IPS-20b (cell line): ENCODE results near the gene TMEM163.
"Not testable (repeated sequence)": the region's sequence is repeated elsewhere in the genome, so short reads cannot be mapped to it uniquely, and the experiment has no call there.

Experiments used
- H3K27ac ChIP-seq: one replicate; pipeline ENCODE4 v1.5.1; 2013; ENCODE audit warnings: low read length
- H3K27me3 ChIP-seq: 2 replicates; pipeline ENCODE4 v1.6.1; 2013; ENCODE audit warnings: mild to moderate bottlenecking, low read length, inconsistent platforms; ENCODE audit not compliant: insufficient read depth
- H3K36me3 ChIP-seq: 2 replicates; pipeline ENCODE4 v1.6.1; 2013; ENCODE audit warnings: low read depth, mild to moderate bottlenecking, inconsistent platforms, low read length, moderate library complexity; ENCODE audit not compliant: insufficient read depth
- H3K4me1 ChIP-seq: 2 replicates; pipeline ENCODE4 v1.6.1; 2013; ENCODE audit warnings: mild to moderate bottlenecking, control low read depth, inconsistent platforms, low read length, moderate library complexity; ENCODE audit not compliant: insufficient read depth
- H3K4me3 ChIP-seq: 2 replicates; pipeline ENCODE4 v1.5.1; 2013; ENCODE audit warnings: mild to moderate bottlenecking, low read length, inconsistent platforms
- H3K9ac ChIP-seq: 2 replicates; pipeline ENCODE4 v1.6.1; 2013; ENCODE audit warnings: low read depth, mild to moderate bottlenecking, inconsistent platforms, low read length, moderate library complexity
- H3K9me3 ChIP-seq: 2 replicates; pipeline ENCODE4 v1.6.1; 2013; ENCODE audit warnings: mild to moderate bottlenecking, low read depth, low read length, inconsistent platforms; ENCODE audit not compliant: insufficient read depth

TMEM163 gene

DNA sequence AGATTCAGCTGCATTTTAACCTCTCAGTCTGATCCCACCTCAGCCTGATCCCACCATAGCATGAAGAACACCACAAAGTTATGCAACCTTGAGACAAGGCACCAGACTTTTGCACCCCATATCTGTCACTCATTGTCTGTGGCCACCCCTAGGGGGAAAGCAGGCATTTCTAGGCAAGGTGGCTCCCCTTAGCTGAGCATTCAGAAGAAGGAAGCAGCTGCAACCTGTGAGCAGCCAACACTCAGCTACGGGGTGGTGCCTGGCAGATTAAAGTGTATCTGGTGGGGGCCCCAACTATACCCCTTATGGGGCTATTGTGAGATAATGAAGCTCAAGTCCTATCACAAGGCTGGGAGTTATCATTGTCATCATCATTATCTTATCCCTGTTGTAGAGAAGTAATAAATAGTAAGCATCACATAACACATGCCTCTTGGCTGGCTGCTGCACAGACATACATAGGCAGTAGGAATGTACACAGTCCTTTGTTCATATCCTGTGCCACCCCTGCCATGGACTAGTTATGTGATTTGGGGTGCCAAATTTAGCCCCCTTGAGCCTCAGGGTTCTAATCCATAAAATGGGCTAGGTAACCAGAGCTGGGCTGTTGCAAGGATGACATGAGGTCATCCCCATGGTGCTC is 20.6 kb upstream of the TMEM163 start:
- Histone ChIP-seq H3K9ac (no peak overlapping the region), H3K9me3 (no peaks in the 10 kb centered on the region), H3K4me1 (no peaks in the 10 kb centered on the region), H3K27ac (no peak overlapping the region), H3K4me3 (no peak overlapping the region), H3K27me3 (no peaks in the 10 kb centered on the region), H3K36me3 (no peaks in the 10 kb centered on the region)

DNA sequence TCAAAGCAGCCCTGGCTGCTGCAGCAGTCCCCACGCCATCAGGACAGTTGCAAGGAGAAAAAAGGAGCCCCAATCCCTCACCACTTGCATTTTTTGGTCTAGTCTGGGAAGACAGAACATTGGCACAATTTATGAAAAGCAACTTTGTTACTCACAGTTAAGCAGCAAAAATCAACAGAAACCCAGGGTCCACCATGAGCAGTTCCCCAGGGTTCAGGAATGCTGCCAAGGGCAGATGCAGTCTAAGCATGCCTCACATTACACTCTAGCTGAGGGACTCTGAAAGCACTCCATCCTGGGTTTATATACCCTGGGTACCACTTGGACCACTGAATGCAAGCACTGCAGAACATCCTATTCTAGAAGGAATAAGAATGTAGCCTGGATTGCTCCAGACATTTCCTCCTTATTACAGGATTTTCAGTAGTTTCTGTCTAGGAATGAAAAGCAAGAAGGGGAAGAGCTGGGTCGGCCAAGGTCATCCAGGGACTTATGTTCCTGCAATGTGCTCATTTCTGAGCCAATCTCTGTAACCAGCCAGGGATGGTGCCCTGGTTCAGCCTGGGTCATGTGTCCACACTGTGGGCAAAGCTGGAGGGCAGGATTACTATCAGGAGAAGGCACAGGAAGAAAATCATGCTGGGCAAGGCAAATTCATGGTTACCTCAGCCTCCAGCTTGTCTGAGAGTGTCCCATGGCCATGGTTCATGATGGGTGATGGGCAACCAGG is 19.5 kb upstream of the TMEM163 start:
- Histone ChIP-seq H3K4me1 (no peaks in the 10 kb centered on the region), H3K9me3 (no peaks in the 10 kb centered on the region), H3K27me3 (no peaks in the 10 kb centered on the region), H3K27ac (no peak overlapping the region), H3K36me3 (no peaks in the 10 kb centered on the region), H3K4me3 (no peak overlapping the region), H3K9ac (no peak overlapping the region)

DNA sequence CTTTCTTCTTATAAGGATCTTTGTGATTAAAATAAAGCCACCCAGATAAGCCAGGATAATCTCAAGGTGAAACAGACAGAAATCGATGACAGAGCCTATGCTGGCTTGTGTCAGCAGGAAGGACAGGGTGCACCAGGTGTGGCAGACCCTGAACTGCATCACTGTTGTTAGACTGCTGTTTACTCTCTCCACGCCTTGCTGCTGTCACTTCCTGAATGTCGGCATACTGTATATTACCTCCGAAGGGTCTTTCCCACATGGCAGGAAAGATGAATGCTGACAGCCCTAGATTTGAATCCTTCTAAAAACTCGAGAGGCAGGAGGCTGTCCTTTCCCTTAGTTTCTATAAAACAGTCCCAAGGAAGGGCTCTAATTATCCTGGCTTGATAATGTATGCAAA is 18.9 kb upstream of the TMEM163 start:
- H3K4me1 ChIP-seq = no peaks in the 10 kb centered on the region
- H3K36me3 ChIP-seq = no peaks in the 10 kb centered on the region
- no peak overlapping the region for H3K27ac ChIP-seq
- no peaks in the 10 kb centered on the region for H3K9me3 ChIP-seq
- H3K4me3 ChIP-seq = no peak overlapping the region
- H3K9ac ChIP-seq = no peak overlapping the region
- H3K27me3 ChIP-seq = no peaks in the 10 kb centered on the region

DNA sequence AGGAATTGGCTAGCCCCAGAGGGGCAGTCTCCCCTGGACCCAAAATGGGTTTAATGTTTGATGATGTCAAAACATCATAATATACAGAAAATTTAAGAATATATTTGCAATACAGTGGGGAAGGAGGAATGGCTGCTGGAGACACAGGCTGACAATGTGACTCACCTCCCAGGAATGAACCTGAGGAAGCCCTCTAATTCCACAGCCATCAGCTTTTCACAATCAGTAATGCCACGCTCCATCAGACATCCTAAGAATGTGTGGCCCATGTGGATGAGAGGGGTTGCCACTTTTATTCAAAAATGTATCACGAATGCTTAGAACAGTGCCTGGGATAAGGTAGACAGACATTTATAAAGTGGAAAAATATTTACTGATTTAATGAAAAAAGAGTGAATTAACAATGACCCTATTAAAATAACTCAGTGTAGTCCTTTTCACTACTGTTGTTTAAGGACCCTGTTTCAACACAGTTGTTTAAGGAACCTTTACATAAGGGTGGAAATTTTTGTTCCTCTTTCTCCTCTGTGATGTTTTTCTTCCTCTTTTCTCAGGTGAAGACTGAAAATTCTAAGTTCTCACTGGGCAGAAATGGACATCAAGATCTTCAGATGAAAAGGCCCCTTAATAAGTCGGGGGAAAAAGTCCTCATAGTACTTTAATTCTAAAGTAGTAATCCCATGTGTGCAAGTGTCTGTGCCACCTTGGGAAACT is 17.5 kb upstream of the TMEM163 start:
- Histone ChIP-seq H3K4me3 (no peak overlapping the region), H3K36me3 (no peaks in the 10 kb centered on the region), H3K4me1 (no peaks in the 10 kb centered on the region), H3K27me3 (no peaks in the 10 kb centered on the region), H3K27ac (no peak overlapping the region), H3K9me3 (no peaks in the 10 kb centered on the region), H3K9ac (no peak overlapping the region)

DNA sequence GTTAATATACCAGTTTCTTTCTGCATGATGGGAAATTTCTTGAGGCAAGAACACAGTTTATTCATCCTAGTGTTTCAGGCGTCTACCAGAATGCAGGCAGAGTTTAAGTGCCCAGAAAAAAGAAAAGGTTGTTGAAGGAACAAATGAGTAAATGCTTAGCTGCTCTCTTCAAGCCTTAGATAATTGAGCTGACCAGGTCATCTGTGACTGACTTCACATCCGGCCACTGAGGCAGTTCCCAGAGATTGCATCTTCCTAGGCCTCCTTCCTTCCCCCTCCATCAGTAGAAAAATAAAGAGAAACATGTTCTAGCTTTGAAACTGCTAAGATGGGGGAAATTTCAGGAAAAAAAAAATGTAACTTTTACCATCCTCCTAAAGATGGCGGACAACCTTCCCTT is 9.4 kb upstream of the TMEM163 start:
- H3K27ac ChIP-seq = no peak overlapping the region
- no peaks in the 10 kb centered on the region; the same call in 1 of the 2 replicates for H3K27me3 ChIP-seq
- no peaks in the 10 kb centered on the region for H3K9me3 ChIP-seq
- H3K4me3 ChIP-seq = no peak overlapping the region
- no peaks in the 10 kb centered on the region for H3K36me3 ChIP-seq
- H3K9ac ChIP-seq = no peak overlapping the region
- no peaks in the 10 kb centered on the region for H3K4me1 ChIP-seq

DNA sequence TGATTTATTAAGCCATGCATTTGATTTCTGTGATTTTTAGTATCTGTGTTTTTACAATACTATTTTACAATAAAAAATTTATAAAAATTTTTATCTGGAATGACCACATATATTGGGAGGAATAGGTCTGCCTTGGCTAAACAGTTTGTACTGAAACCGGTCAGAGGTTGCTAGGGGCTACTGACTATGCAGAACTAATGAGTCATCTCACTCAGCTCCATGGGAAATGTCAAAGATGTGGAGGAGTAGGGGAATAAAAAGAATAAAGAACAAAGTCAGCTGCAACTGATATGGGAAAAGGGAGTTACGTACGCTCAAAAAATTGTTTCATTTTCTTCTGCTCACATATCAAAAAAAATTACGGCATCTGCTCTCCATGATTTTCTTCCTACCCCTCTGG is 8.6 kb upstream of the TMEM163 start:
- Histone ChIP-seq H3K36me3 (no peaks in the 10 kb centered on the region), H3K27ac (no peak overlapping the region), H3K27me3 (peaks cover 2% of the 10 kb centered on the region; the same call in 1 of the 2 replicates), H3K4me3 (no peak overlapping the region), H3K9me3 (no peaks in the 10 kb centered on the region), H3K9ac (no peak overlapping the region), H3K4me1 (no peaks in the 10 kb centered on the region)

DNA sequence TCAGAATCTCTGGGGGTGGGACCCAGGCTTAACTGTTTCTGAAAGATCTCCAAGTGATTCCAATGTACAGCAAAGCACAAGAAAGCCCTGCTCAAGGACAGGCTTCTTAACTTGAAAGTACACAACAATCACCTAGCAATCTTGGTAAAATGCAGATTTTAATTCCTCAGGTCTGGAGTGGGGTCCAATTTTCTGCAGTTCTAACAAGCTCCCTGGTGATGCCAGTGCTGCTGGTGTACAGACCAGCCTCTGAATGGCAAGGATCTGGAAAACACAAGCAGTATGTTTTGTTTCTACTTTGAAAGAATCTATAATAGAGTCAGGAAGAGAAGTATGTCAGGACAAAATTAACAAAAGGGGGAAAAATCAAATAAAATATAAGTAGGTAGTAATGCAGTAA is 7.8 kb upstream of the TMEM163 start:
- Histone ChIP-seq H3K27ac (no peak overlapping the region), H3K27me3 (peaks cover 10% of the 10 kb centered on the region), H3K4me1 (no peaks in the 10 kb centered on the region), H3K4me3 (no peak overlapping the region), H3K36me3 (no peaks in the 10 kb centered on the region), H3K9ac (no peak overlapping the region), H3K9me3 (no peaks in the 10 kb centered on the region)

DNA sequence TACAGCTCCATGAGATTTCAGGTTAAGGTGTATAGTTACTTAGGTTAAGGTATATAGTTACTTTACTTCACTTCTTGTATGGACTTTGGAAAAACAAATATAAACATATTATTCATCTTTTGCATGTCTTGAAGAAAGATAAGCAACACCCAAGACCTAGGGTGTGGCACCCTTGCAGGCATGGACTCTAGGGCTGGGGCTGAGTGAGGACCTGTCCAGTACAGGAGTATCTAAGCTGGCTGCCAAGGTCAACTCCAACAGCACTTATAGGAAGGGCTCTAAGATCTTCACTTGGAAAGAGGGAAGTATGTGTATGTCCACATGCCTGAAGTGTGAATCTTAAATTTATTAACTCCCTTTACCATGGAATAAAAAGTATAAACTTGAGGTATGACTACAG is 7.1 kb upstream of the TMEM163 start:
- Histone ChIP-seq H3K27ac (no peak overlapping the region), H3K36me3 (no peaks in the 10 kb centered on the region), H3K27me3 (peaks cover 17% of the 10 kb centered on the region), H3K4me1 (no peaks in the 10 kb centered on the region), H3K4me3 (no peak overlapping the region), H3K9me3 (no peaks in the 10 kb centered on the region), H3K9ac (no peak overlapping the region)

DNA sequence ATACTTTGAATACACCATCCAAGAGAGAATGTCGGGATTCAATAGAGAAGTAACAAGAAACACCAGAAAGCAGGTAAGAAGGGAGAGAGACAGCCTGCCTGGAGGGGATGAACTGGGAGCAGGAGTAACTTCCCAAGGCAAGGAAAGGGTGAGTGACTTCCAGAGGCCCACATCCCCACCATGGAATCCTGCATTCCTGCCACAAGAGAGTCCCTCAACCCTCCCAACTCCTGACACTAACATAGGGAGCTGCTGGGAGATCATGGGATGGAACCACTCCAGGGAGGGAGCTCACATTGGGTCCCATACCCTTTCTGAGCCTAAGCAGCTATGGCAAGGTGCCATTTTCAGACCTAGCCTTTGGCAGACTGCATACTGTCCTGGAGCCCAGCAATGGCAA is 5.5 kb upstream of the TMEM163 start:
- H3K27me3 ChIP-seq = peaks cover 33% of the 10 kb centered on the region
- H3K9ac ChIP-seq = no peak overlapping the region
- H3K27ac ChIP-seq = no peak overlapping the region
- H3K4me3 ChIP-seq = no peak overlapping the region
- H3K4me1 ChIP-seq = no peaks in the 10 kb centered on the region; the same call in 1 of the 2 replicates
- no peaks in the 10 kb centered on the region for H3K9me3 ChIP-seq
- no peaks in the 10 kb centered on the region for H3K36me3 ChIP-seq

DNA sequence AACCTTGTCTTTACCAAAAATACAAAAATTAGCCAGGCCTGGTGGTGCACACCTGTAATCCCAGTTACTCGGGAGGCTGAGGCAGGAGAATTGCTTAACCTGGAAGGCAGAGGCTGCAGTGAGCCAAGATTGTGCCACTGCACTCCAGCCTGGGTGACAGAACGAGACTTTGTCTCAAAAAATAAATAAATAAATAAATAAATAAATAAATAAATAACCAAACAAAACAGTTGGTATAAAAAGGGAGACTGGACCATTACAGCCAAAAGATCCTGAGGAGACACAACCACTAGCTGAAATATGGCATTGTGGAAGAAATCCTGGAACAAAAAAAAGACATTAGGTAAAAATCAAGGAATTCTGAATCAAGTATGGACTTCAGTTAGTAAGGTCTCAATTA is 4.9 kb upstream of the TMEM163 start:
- not testable (repeated sequence) for H3K27ac ChIP-seq, H3K4me1 ChIP-seq, H3K4me3 ChIP-seq, H3K9me3 ChIP-seq, H3K36me3 ChIP-seq, H3K9ac ChIP-seq
- peaks cover 37% of the 10 kb centered on the region for H3K27me3 ChIP-seq

DNA sequence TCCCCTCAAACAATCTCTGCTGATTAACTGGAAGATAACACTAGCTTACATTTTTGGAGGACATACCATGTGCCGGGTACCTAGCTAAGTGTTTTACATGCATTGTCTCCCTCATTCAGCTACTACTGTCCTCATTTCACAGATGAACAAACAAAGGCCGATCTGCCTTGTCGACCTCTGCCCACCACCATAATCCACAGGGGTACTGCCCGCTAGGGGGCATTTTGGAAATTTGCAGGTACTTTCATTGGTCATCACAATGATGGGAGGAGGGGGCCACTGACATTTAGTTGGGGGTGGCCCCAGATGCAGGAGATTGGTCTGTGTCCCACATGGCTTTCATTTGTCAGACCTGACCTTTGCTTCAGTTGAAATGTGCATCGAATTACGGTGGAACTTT is 3.9 kb upstream of the TMEM163 start:
- Histone ChIP-seq H3K27me3 (peaks cover 45% of the 10 kb centered on the region), H3K4me3 (no peak overlapping the region), H3K9ac (no peak overlapping the region), H3K9me3 (no peaks in the 10 kb centered on the region), H3K27ac (no peak overlapping the region), H3K4me1 (no peaks in the 10 kb centered on the region; the same call in 1 of the 2 replicates), H3K36me3 (no peaks in the 10 kb centered on the region)

DNA sequence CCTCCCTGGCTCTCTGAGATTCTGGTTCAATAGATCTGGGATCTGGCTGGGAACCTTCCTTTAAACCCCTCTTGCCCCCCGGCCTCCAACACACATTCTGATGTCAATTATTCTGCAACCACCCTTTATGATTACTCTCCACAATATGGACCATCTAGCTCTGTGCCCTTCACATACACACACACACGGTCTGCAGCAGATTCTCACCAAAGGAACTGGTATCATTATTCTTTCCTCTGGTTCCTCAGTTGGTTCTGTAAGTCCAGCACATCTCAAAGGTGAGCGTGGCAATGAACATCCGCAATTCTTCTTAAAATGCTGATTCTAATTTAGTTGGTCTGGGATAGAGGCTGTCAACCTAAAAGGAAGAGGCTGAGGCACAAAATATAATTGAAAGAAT is 2.8 kb upstream of the TMEM163 start:
- H3K9ac ChIP-seq = no peak overlapping the region
- no peaks in the 10 kb centered on the region for H3K9me3 ChIP-seq
- H3K4me3 ChIP-seq = no peak overlapping the region
- H3K36me3 ChIP-seq = no peaks in the 10 kb centered on the region
- no peaks in the 10 kb centered on the region; the same call in 1 of the 2 replicates for H3K4me1 ChIP-seq
- peaks cover 57% of the 10 kb centered on the region for H3K27me3 ChIP-seq
- no peak overlapping the region for H3K27ac ChIP-seq
